Measurements from ENCODE around the gene C4orf50. TPM values are rescaled to one million over a fixed set of nuclear protein-coding genes. Genes with fewer than 3 reads are reported as not detected.

Gene C4orf50
- total and polyA plus RNA-seq, 7 donors = not detected

DNA sequence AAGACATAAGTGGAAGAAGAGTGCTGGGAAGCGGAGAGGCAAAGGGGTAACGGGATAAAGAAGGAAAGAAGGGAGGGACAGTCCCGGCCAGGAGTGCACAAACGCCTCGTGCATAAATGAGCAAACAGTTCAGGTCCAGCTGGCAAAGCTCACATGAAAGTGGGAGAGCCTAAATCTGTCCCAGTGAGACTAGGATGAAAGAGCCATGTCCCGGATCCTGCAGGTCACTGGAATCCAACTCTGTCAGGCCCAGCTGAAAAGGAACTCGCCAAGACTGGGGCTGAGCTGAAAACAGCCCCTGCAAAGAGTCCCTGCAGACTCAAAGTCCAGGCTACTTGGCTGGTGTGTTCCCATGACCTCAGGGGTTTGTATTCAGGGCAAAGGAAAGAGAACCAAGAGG is 87.4 kb downstream of the C4orf50 start:
- WGBS, 3 donors = 46 to 54% (median 50%) methylated on average over 7 of the region's 7 CpGs
- H3K4me1 ChIP-seq = no peaks in the 10 kb centered on the region
- ATAC-seq = no peak
- intact Hi-C loops (cut with DNase I) = no loop called here
- no peak for DNase-seq
- H3K27ac ChIP-seq = no peak overlapping the region
- no peaks in the 10 kb centered on the region for H3K36me3 ChIP-seq (ENCODE audit: insufficient read depth in 1 of 2, low read depth in 1 of 2)
- H3K4me3 ChIP-seq = no peak overlapping the region
- TF ChIP-seq, protein P1, sequence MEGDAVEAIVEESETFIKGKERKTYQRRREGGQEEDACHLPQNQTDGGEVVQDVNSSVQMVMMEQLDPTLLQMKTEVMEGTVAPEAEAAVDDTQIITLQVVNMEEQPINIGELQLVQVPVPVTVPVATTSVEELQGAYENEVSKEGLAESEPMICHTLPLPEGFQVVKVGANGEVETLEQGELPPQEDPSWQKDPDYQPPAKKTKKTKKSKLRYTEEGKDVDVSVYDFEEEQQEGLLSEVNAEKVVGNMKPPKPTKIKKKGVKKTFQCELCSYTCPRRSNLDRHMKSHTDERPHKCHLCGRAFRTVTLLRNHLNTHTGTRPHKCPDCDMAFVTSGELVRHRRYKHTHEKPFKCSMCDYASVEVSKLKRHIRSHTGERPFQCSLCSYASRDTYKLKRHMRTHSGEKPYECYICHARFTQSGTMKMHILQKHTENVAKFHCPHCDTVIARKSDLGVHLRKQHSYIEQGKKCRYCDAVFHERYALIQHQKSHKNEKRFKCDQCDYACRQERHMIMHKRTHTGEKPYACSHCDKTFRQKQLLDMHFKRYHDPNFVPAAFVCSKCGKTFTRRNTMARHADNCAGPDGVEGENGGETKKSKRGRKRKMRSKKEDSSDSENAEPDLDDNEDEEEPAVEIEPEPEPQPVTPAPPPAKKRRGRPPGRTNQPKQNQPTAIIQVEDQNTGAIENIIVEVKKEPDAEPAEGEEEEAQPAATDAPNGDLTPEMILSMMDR (IDR thresholded peaks at IDR 0.05) = no peak
- peaks cover 0 to 1% (median 0%) of the 10 kb centered on the region in 3 donors for H3K27me3 ChIP-seq (ENCODE audit: insufficient read depth in 3 of 3, low read length in 2 of 3)
- H3K9me3 ChIP-seq = no peaks in the 10 kb centered on the region

DNA sequence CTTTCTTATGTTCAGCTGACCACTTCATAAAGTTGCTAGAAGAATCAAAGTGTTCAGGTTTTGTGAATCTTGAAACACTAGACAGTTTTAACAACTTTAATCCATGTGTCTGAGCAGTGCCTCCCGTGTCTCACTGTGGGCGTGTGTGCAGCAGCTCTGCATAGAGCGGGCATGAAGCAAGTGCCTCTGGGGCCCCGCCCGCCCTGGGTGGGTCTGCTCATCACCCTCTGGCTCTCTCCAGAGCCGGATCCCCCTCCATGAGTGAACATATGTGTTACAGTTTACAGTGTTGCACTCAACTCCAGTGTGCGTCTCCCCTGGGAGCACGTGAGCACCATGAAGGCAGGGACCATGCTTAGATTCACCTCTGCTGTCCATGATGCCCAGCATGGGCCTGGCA is 87.8 kb downstream of the C4orf50 start:
- intact Hi-C loops (cut with DNase I) = no loop called here
- no peak for ATAC-seq
- Histone ChIP-seq H3K4me3 (no peak overlapping the region), H3K27me3 (ENCODE audit: insufficient read depth in 3 of 3, low read length in 2 of 3) (peaks cover 0 to 2% (median 1%) of the 10 kb centered on the region in 3 donors), H3K27ac (no peak overlapping the region), H3K4me1 (no peaks in the 10 kb centered on the region), H3K36me3 (ENCODE audit: insufficient read depth in 1 of 2, low read depth in 1 of 2) (no peaks in the 10 kb centered on the region), H3K9me3 (no peaks in the 10 kb centered on the region)
- 73 to 86% (median 75%) methylated on average over 8 of the region's 8 CpGs for WGBS, 3 donors
- TF ChIP-seq, protein P1 (IDR thresholded peaks at IDR 0.05) = no peak
- DNase-seq = no peak

DNA sequence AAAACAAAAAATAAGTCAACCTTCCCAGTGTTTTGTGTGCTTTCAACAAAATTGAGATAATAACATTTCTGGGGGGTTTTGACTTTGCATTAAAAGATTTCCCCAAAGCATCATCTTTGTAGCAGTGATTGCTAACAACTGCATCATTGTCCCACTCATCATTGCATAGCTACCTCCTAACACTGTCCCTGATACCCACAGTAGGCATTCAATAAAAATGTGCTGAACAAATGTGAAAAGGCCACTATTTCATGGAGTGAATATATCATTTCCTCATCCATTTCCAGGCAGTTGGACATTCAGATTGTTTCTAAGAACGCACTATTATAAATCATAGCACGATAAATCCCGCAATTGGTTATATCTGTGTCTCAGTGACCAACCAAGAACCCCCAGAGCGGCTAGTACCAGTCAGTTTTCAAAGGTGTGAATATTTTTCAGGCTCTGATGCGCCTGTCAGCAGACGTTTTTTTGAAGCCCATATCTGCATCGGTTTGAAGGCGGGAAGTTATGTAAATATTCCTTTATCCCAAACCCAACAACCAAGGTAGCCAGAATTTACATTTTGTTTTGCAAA is 89.3 kb downstream of the C4orf50 start:
- Histone ChIP-seq H3K27me3 (ENCODE audit: insufficient read depth in 3 of 3, low read length in 2 of 3) (peaks cover 0 to 6% (median 1%) of the 10 kb centered on the region in 3 donors), H3K4me3 (no peak overlapping the region), H3K4me1 (no peaks in the 10 kb centered on the region), H3K9me3 (no peaks in the 10 kb centered on the region), H3K27ac (no peak overlapping the region), H3K36me3 (ENCODE audit: insufficient read depth in 1 of 2, low read depth in 1 of 2) (no peaks in the 10 kb centered on the region)
- ATAC-seq (no peak), DNase-seq (no peak)
- TF ChIP-seq, protein P1 (IDR thresholded peaks at IDR 0.05) = no peak
- intact Hi-C loops (cut with DNase I) = no loop called here
- WGBS, 3 donors = 61 to 68% (median 67%) methylated on average over 8 of the region's 8 CpGs

DNA sequence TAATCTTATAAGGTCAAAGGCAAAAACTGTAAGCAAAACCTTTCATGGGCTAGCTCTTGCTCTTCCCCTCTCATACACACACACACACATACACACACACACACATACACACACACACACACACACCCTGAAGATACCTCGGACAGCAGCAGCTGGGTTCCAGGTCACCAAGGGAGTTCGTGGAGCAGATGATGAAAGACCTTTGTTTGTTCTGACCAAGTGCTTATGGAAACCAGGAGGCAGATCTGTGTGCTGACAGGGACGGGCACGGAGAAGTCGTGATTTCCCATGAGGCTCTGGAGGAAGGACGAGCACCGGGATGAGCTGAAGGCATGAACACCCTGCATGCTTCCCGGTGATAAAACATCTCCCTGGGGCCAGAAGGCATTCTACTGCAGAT is 90.0 kb downstream of the C4orf50 start:
- no peak for ATAC-seq
- no peak overlapping the region for H3K4me3 ChIP-seq
- H3K36me3 ChIP-seq (ENCODE audit: insufficient read depth in 1 of 2, low read depth in 1 of 2) = no peaks in the 10 kb centered on the region
- no peaks in the 10 kb centered on the region for H3K4me1 ChIP-seq
- WGBS, 3 donors = 40 to 46% (median 43%) methylated on average over 8 of the region's 8 CpGs
- no peak overlapping the region for H3K27ac ChIP-seq
- peaks cover 0 to 6% (median 1%) of the 10 kb centered on the region in 3 donors for H3K27me3 ChIP-seq (ENCODE audit: insufficient read depth in 3 of 3, low read length in 2 of 3)
- no peak for DNase-seq
- intact Hi-C loops (cut with DNase I) = no loop called here
- TF ChIP-seq, protein P1 (IDR thresholded peaks at IDR 0.05) = no peak
- H3K9me3 ChIP-seq = no peaks in the 10 kb centered on the region

DNA sequence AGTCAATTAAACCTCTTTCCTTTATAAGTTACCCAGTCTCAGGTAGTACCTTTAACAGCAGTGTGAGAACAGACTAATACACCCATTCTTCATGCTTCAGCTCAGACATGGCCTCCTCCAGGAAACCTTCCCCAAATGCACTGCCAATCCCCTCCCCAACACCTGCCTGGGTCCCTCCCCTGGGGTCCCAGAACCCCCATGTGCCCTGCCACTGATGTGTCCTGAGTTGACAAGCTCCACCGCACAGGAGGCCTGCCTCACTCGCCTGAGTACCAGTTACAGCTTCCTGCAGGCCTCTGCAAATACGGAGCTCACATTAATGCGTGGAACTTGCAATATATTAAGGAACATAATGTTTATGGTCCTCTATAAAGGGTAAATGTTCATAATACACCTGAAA is 90.5 kb downstream of the C4orf50 start:
- no peak overlapping the region for H3K4me3 ChIP-seq
- H3K4me1 ChIP-seq = no peaks in the 10 kb centered on the region
- H3K27ac ChIP-seq = no peak overlapping the region
- intact Hi-C loops (cut with DNase I) = no loop called here
- WGBS, 3 donors = 64 to 75% (median 67%) methylated on average over 4 of the region's 4 CpGs
- H3K9me3 ChIP-seq = no peaks in the 10 kb centered on the region
- H3K36me3 ChIP-seq (ENCODE audit: insufficient read depth in 1 of 2, low read depth in 1 of 2) = no peaks in the 10 kb centered on the region
- TF ChIP-seq, protein P1 (IDR thresholded peaks at IDR 0.05) = no peak
- DNase-seq (no peak), ATAC-seq (no peak)
- peaks cover 0 to 6% (median 1%) of the 10 kb centered on the region in 3 donors for H3K27me3 ChIP-seq (ENCODE audit: insufficient read depth in 3 of 3, low read length in 2 of 3)
